ENCODE data around the gene THNSL1.

Gene THNSL1

GRCh38 chr10:25028711-25029110, 12.3 kb downstream of the THNSL1 start:
- H3K27ac ChIP-seq (ENCODE audit: low read depth, low read length): no peak overlapping the region
- H3K9me3 ChIP-seq (ENCODE audit: control insufficient read depth in 1 of 2, low read length in 2 of 2): peaks cover 0 to 2% of the 10 kb centered on the region in 2 donors
- H3K4me1 ChIP-seq (ENCODE audit: control insufficient read depth in 1 of 2, insufficient read depth in 2 of 2, low read length in 2 of 2): no peaks in the 10 kb centered on the region
- H3K9ac ChIP-seq (ENCODE audit: low read depth in 1 of 2, low read length in 2 of 2): no peak overlapping the region
- H3K4me3 ChIP-seq (ENCODE audit: low read depth in 1 of 2, low read length in 2 of 2): no peak overlapping the region
- H3K36me3 ChIP-seq (ENCODE audit: control insufficient read depth in 1 of 2, insufficient read depth in 2 of 2, low read length in 2 of 2): no peaks in the 10 kb centered on the region
- no peaks in the 10 kb centered on the region for H3K27me3 ChIP-seq (ENCODE audit: control insufficient read depth in 1 of 2, insufficient read depth in 2 of 2, low read length in 2 of 2)

- no peak overlapping the region for H3K4me3 ChIP-seq (ENCODE audit: low read depth in 1 of 2, low read length in 2 of 2)
- peaks cover 0 to 2% of the 10 kb centered on the region in 2 donors for H3K9me3 ChIP-seq (ENCODE audit: control insufficient read depth in 1 of 2, low read length in 2 of 2)
- no peaks in the 10 kb centered on the region for H3K4me1 ChIP-seq (ENCODE audit: control insufficient read depth in 1 of 2, insufficient read depth in 2 of 2, low read length in 2 of 2)
- no peak overlapping the region for H3K27ac ChIP-seq (ENCODE audit: low read depth, low read length)
- no peaks in the 10 kb centered on the region for H3K27me3 ChIP-seq (ENCODE audit: control insufficient read depth in 1 of 2, insufficient read depth in 2 of 2, low read length in 2 of 2)
- H3K36me3 ChIP-seq (ENCODE audit: control insufficient read depth in 1 of 2, insufficient read depth in 2 of 2, low read length in 2 of 2): no peaks in the 10 kb centered on the region
- H3K9ac ChIP-seq (ENCODE audit: low read depth in 1 of 2, low read length in 2 of 2): no peak overlapping the region
Observed at GRCh38 chr10:25029519-25029918, 13.1 kb downstream of the THNSL1 start.

GRCh38 chr10:25036381-25036780, 20.0 kb downstream of the THNSL1 start:
- no peaks in the 10 kb centered on the region for H3K27me3 ChIP-seq (ENCODE audit: control insufficient read depth in 1 of 2, insufficient read depth in 2 of 2, low read length in 2 of 2)
- no peaks in the 10 kb centered on the region for H3K9me3 ChIP-seq (ENCODE audit: control insufficient read depth in 1 of 2, low read length in 2 of 2)
- no peaks in the 10 kb centered on the region for H3K4me1 ChIP-seq (ENCODE audit: control insufficient read depth in 1 of 2, insufficient read depth in 2 of 2, low read length in 2 of 2)
- no peak overlapping the region for H3K4me3 ChIP-seq (ENCODE audit: low read depth in 1 of 2, low read length in 2 of 2)
- H3K27ac ChIP-seq (ENCODE audit: low read depth, low read length): no peak overlapping the region
- no peak overlapping the region for H3K9ac ChIP-seq (ENCODE audit: low read depth in 1 of 2, low read length in 2 of 2)
- H3K36me3 ChIP-seq (ENCODE audit: control insufficient read depth in 1 of 2, insufficient read depth in 2 of 2, low read length in 2 of 2): no peaks in the 10 kb centered on the region

- Histone ChIP-seq H3K9ac (ENCODE audit: low read depth in 1 of 2, low read length in 2 of 2) (no peak overlapping the region), H3K36me3 (ENCODE audit: control insufficient read depth in 1 of 2, insufficient read depth in 2 of 2, low read length in 2 of 2) (no peaks in the 10 kb centered on the region), H3K4me1 (ENCODE audit: control insufficient read depth in 1 of 2, insufficient read depth in 2 of 2, low read length in 2 of 2) (no peaks in the 10 kb centered on the region), H3K4me3 (ENCODE audit: low read depth in 1 of 2, low read length in 2 of 2) (no peak overlapping the region), H3K9me3 (ENCODE audit: control insufficient read depth in 1 of 2, low read length in 2 of 2) (no peaks in the 10 kb centered on the region), H3K27ac (ENCODE audit: low read depth, low read length) (no peak overlapping the region), H3K27me3 (ENCODE audit: control insufficient read depth in 1 of 2, insufficient read depth in 2 of 2, low read length in 2 of 2) (no peaks in the 10 kb centered on the region)
Observed at GRCh38 chr10:25038325-25038724, 21.9 kb downstream of the THNSL1 start.

GRCh38 chr10:25039531-25039930, 23.1 kb downstream of the THNSL1 start:
- no peaks in the 10 kb centered on the region for H3K4me1 ChIP-seq (ENCODE audit: control insufficient read depth in 1 of 2, insufficient read depth in 2 of 2, low read length in 2 of 2)
- H3K36me3 ChIP-seq (ENCODE audit: control insufficient read depth in 1 of 2, insufficient read depth in 2 of 2, low read length in 2 of 2): no peaks in the 10 kb centered on the region
- no peak overlapping the region for H3K27ac ChIP-seq (ENCODE audit: low read depth, low read length)

GRCh38 chr10:25046641-25047040, 30.2 kb downstream of the THNSL1 start:
- Histone ChIP-seq H3K9me3 (ENCODE audit: control insufficient read depth in 1 of 2, low read length in 2 of 2) (peaks cover 0 to 5% of the 10 kb centered on the region in 2 donors), H3K27ac (ENCODE audit: low read depth, low read length) (no peak overlapping the region)

More at GRCh38 chr10:25039531-25039930, 23.1 kb downstream of the THNSL1 start:
- Histone ChIP-seq H3K27me3 (ENCODE audit: control insufficient read depth in 1 of 2, insufficient read depth in 2 of 2, low read length in 2 of 2) (no peaks in the 10 kb centered on the region), H3K9me3 (ENCODE audit: control insufficient read depth in 1 of 2, low read length in 2 of 2) (no peaks in the 10 kb centered on the region), H3K9ac (ENCODE audit: low read depth in 1 of 2, low read length in 2 of 2) (no peak overlapping the region), H3K4me3 (ENCODE audit: low read depth in 1 of 2, low read length in 2 of 2) (no peak overlapping the region)

GRCh38 chr10:25047088-25047487, 30.7 kb downstream of the THNSL1 start:
- Histone ChIP-seq H3K4me1 (ENCODE audit: control insufficient read depth in 1 of 2, insufficient read depth in 2 of 2, low read length in 2 of 2) (peaks cover 9% of the 10 kb centered on the region in 2 donors), H3K4me3 (ENCODE audit: low read depth in 1 of 2, low read length in 2 of 2) (no peak overlapping the region), H3K27ac (ENCODE audit: low read depth, low read length) (no peak overlapping the region), H3K36me3 (ENCODE audit: control insufficient read depth in 1 of 2, insufficient read depth in 2 of 2, low read length in 2 of 2) (no peaks in the 10 kb centered on the region), H3K9me3 (ENCODE audit: control insufficient read depth in 1 of 2, low read length in 2 of 2) (peaks cover 0 to 5% of the 10 kb centered on the region in 2 donors), H3K27me3 (ENCODE audit: control insufficient read depth in 1 of 2, insufficient read depth in 2 of 2, low read length in 2 of 2) (no peaks in the 10 kb centered on the region), H3K9ac (ENCODE audit: low read depth in 1 of 2, low read length in 2 of 2) (no peak overlapping the region)

More at GRCh38 chr10:25046641-25047040, 30.2 kb downstream of the THNSL1 start:
- Histone ChIP-seq H3K4me1 (ENCODE audit: control insufficient read depth in 1 of 2, insufficient read depth in 2 of 2, low read length in 2 of 2) (peaks cover 9% of the 10 kb centered on the region in 2 donors), H3K36me3 (ENCODE audit: control insufficient read depth in 1 of 2, insufficient read depth in 2 of 2, low read length in 2 of 2) (no peaks in the 10 kb centered on the region), H3K27me3 (ENCODE audit: control insufficient read depth in 1 of 2, insufficient read depth in 2 of 2, low read length in 2 of 2) (no peaks in the 10 kb centered on the region), H3K9ac (ENCODE audit: low read depth in 1 of 2, low read length in 2 of 2) (no peak overlapping the region), H3K4me3 (ENCODE audit: low read depth in 1 of 2, low read length in 2 of 2) (no peak overlapping the region)

- H3K27ac ChIP-seq (ENCODE audit: low read depth, low read length): no peak overlapping the region
Observed at GRCh38 chr10:25047591-25048301, 31.3 kb downstream of the THNSL1 start.

GRCh38 chr10:25048450-25048849, 32.0 kb downstream of the THNSL1 start:
- no peaks in the 10 kb centered on the region for H3K36me3 ChIP-seq (ENCODE audit: control insufficient read depth in 1 of 2, insufficient read depth in 2 of 2, low read length in 2 of 2)
- H3K27ac ChIP-seq (ENCODE audit: low read depth, low read length): no peak overlapping the region
- no peaks in the 10 kb centered on the region for H3K27me3 ChIP-seq (ENCODE audit: control insufficient read depth in 1 of 2, insufficient read depth in 2 of 2, low read length in 2 of 2)
- peaks cover 0 to 5% of the 10 kb centered on the region in 2 donors for H3K9me3 ChIP-seq (ENCODE audit: control insufficient read depth in 1 of 2, low read length in 2 of 2)
- H3K4me3 ChIP-seq (ENCODE audit: low read depth in 1 of 2, low read length in 2 of 2): no peak overlapping the region
- H3K4me1 ChIP-seq (ENCODE audit: control insufficient read depth in 1 of 2, insufficient read depth in 2 of 2, low read length in 2 of 2): peaks cover 9% of the 10 kb centered on the region in 2 donors
- H3K9ac ChIP-seq (ENCODE audit: low read depth in 1 of 2, low read length in 2 of 2): no peak overlapping the region

More at GRCh38 chr10:25047591-25048301, 31.3 kb downstream of the THNSL1 start:
- Histone ChIP-seq H3K9me3 (ENCODE audit: control insufficient read depth in 1 of 2, low read length in 2 of 2) (peaks cover 0 to 5% of the 10 kb centered on the region in 2 donors), H3K4me3 (ENCODE audit: low read depth in 1 of 2, low read length in 2 of 2) (no peak overlapping the region), H3K27me3 (ENCODE audit: control insufficient read depth in 1 of 2, insufficient read depth in 2 of 2, low read length in 2 of 2) (no peaks in the 10 kb centered on the region), H3K9ac (ENCODE audit: low read depth in 1 of 2, low read length in 2 of 2) (no peak overlapping the region), H3K36me3 (ENCODE audit: control insufficient read depth in 1 of 2, insufficient read depth in 2 of 2, low read length in 2 of 2) (no peaks in the 10 kb centered on the region), H3K4me1 (ENCODE audit: control insufficient read depth in 1 of 2, insufficient read depth in 2 of 2, low read length in 2 of 2) (peaks cover 9% of the 10 kb centered on the region in 2 donors)

- peaks cover 9% of the 10 kb centered on the region in 2 donors for H3K4me1 ChIP-seq (ENCODE audit: control insufficient read depth in 1 of 2, insufficient read depth in 2 of 2, low read length in 2 of 2)
- no peaks in the 10 kb centered on the region for H3K36me3 ChIP-seq (ENCODE audit: control insufficient read depth in 1 of 2, insufficient read depth in 2 of 2, low read length in 2 of 2)
- no peak overlapping the region for H3K4me3 ChIP-seq (ENCODE audit: low read depth in 1 of 2, low read length in 2 of 2)
- no peak overlapping the region for H3K9ac ChIP-seq (ENCODE audit: low read depth in 1 of 2, low read length in 2 of 2)
- no peaks in the 10 kb centered on the region for H3K27me3 ChIP-seq (ENCODE audit: control insufficient read depth in 1 of 2, insufficient read depth in 2 of 2, low read length in 2 of 2)
- H3K9me3 ChIP-seq (ENCODE audit: control insufficient read depth in 1 of 2, low read length in 2 of 2): peaks cover 0 to 5% of the 10 kb centered on the region in 2 donors
- H3K27ac ChIP-seq (ENCODE audit: low read depth, low read length): no peak overlapping the region
Observed at GRCh38 chr10:25049966-25050365, 33.6 kb downstream of the THNSL1 start.

All from duodenal mucosa (tissue), 2 donors.